ENCODE results near the gene CYP27B1. TPM values are rescaled to one million over a fixed set of nuclear protein-coding genes. Genes with fewer than 3 reads are reported as not detected.
A peak's percentile ranks its signal among the peaks of the same experiment; 100 is the strongest.

Gene CYP27B1
- total RNA-seq, 1 donor, result 0.45 TPM

- H3K4me3 ChIP-seq (ENCODE audit: low read depth, low read length), result no peak overlapping the region
- DNase-seq (ENCODE audit: low read depth), result no peak
- peak; percentile 37 for TF ChIP-seq CTCF (IDR thresholded peaks at IDR 0.05; ENCODE audit: insufficient read depth, low read length)
Observed at GRCh38 chr12:57756406-57757341, 10.2 kb downstream of the CYP27B1 start.

DNA sequence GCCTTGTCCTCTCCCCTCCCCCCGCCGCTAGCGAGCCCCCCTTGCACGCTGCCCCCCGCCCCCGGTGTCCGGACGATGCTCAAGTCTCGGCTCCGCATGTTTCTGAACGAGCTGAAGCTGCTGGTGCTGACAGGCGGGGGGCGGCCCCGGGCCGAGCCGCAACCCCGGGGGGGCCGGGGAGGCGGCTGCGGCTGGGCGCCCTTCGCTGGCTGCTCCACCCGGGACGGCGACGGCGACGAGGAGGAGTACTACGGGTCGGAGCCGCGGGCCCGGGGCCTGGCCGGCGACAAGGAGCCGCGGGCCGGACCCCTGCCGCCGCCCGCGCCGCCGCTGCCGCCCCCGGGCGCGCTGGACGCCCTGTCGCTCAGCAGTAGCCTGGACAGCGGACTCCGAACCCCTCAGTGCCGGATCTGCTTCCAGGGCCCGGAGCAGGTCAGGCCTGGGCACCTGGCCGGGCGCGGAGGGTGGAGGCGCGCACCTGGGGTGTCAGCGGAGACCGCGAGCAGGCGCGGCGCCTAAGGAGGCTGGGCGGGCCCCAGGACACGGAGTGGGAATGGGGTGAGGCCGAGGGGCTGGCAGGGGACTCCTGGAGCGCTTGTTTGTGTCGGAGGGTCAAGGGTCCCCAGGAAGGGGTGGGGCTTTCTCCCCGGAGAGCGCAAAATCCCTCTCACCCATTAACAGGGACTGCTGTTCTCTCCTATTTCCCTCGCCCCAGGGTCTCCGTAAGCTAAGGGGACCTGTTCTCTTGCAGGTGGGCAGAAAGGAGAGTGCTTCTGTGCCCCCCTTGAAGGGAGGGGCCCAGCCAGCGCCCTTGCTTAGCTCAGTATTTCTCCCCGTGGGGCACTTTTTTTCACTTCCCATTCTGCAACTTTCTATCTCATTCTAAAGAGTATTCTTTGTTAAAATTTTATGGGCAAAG, 11.2 kb downstream of the CYP27B1 start:
- DNase-seq (ENCODE audit: low read depth), result no peak
- no peak for TF ChIP-seq CTCF (IDR thresholded peaks at IDR 0.05; ENCODE audit: insufficient read depth, low read length)
- peak overlapping the region; percentile 65 for H3K4me3 ChIP-seq (ENCODE audit: low read depth, low read length)

- H3K4me3 ChIP-seq (ENCODE audit: low read depth, low read length), result peak overlapping the region; percentile 65
- TF ChIP-seq CTCF (IDR thresholded peaks at IDR 0.05; ENCODE audit: insufficient read depth, low read length), result no peak
- DNase-seq (ENCODE audit: low read depth), result no peak
Observed at GRCh38 chr12:57755194-57755453, 11.8 kb downstream of the CYP27B1 start.

GRCh38 chr12:57754411-57755193, 12.3 kb downstream of the CYP27B1 start, which contains the start of gene MARCHF9:
Gene MARCHF9, plus strand, starts transcription at chr12:57755103. Its CDS starts 426 bp downstream, at chr12:57755529.
- no peak for TF ChIP-seq CTCF (IDR thresholded peaks at IDR 0.05; ENCODE audit: insufficient read depth, low read length)
- no peak for DNase-seq (ENCODE audit: low read depth)

DNA sequence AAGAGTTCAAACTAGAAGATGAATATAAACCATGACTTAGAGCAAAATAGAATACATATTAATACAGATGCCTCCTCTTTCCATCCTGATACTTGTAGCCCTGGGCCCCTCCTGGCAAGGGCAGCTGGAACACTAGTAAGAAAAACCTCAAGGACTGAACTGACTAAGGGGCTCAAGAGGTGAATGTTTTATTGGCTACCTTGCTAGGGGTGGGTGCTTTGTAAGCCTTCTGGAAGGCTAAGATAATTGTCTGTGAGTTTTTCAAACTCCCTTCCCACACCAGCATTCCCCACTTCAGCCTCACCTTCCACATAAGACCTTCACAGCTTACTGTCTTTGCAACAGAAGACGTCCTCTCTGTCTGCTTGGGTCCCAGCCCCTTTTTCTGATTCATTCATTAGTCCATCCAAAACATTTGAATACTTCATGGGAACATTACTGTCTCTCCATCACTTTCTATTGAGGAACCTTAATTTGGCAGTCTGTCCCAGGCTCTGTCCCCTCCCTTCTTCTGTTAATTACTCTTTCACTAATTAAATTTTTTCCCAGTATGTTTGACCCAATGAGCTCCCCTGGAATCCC, 13.0 kb downstream of the CYP27B1 start:
- TF ChIP-seq CTCF (IDR thresholded peaks at IDR 0.05; ENCODE audit: insufficient read depth, low read length), result no peak
- no peak for DNase-seq (ENCODE audit: low read depth)
- no peak overlapping the region for H3K4me3 ChIP-seq (ENCODE audit: low read depth, low read length)

More at GRCh38 chr12:57754411-57755193, 12.3 kb downstream of the CYP27B1 start, which contains the start of gene MARCHF9:
- H3K4me3 ChIP-seq (ENCODE audit: low read depth, low read length), result peak within 1 kb of the TSS; percentile 65

DNA sequence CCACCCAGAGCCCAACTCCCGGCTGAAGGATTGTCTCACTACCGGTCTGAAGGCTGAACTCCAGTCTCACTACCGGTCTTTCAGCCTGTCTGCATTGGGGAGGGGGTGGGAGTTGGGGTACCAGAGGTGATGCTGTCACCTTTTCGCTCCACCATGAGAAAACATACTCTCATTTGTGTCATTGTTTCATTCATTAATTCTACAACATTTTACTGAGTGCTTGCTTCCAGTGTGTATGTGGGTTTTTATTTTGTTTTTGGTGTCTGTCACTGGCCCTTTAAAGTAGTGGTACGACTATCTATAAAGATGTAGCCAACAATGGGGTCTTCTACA, 14.2 kb downstream of the CYP27B1 start:
- no peak for TF ChIP-seq CTCF (IDR thresholded peaks at IDR 0.05; ENCODE audit: insufficient read depth, low read length)
- H3K4me3 ChIP-seq (ENCODE audit: low read depth, low read length), result peak overlapping the region; percentile 48
- no peak for DNase-seq (ENCODE audit: low read depth)

All from fibroblast of the aortic adventitia (primary cell).